DOHH2 (cell line): ENCODE results near the gene MPPED2.

Source experiments
- H3F3A ChIP-seq: fragments of 200-600 bp; sonication (generic), shearing (Covaris generic); 2 replicates; pipeline ENCODE4 v1.6.0; 2016; ENCODE audit warnings: antibody characterized with exemption, mild to moderate bottlenecking; ENCODE audit not compliant: control insufficient read depth, insufficient read depth
- H3K27ac ChIP-seq: fragments of 200-600 bp; sonication (generic); 2 replicates; pipeline ENCODE4 v1.5.1; 2014; ENCODE audit warnings: low read depth, mild to moderate bottlenecking, low read length, moderate library complexity
- H3K27me3 ChIP-seq: fragments of 200-600 bp; sonication (generic); 2 replicates; pipeline ENCODE4 v1.6.1; 2014; ENCODE audit warnings: mild to moderate bottlenecking, low read length, mixed read lengths; ENCODE audit not compliant: control insufficient read depth
- H3K36me3 ChIP-seq: fragments of 200-600 bp; sonication (generic); 2 replicates; pipeline ENCODE4 v1.6.1; 2014; ENCODE audit warnings: mild to moderate bottlenecking, low read length, moderate library complexity, mixed read lengths; ENCODE audit not compliant: control insufficient read depth
- H3K4me1 ChIP-seq: fragments of 200-600 bp; sonication (generic); 2 replicates; pipeline ENCODE4 v1.6.1; 2014; ENCODE audit warnings: mild to moderate bottlenecking, low read length, mixed read lengths; ENCODE audit not compliant: control insufficient read depth
- H3K4me2 ChIP-seq: fragments of 200-600 bp; sonication (generic); 2 replicates; pipeline ENCODE4 v1.6.0; 2014; ENCODE audit warnings: mild to moderate bottlenecking, low read length, moderate library complexity
- H3K4me3 ChIP-seq: fragments of 200-600 bp; sonication (generic); 2 replicates; pipeline ENCODE4 v1.5.1; 2014; ENCODE audit warnings: mild to moderate bottlenecking, low read length, mixed read lengths
- H3K79me2 ChIP-seq: fragments of 200-600 bp; sonication (generic); 2 replicates; pipeline ENCODE4 v1.6.1; 2014; ENCODE audit warnings: mild to moderate bottlenecking, low read length, mixed read lengths; ENCODE audit not compliant: control insufficient read depth
- H3K9me2 ChIP-seq: fragments of 200-600 bp; sonication (generic); replicated peaks from 2 replicates; pipeline ENCODE4 v1.6.1; 2014; ENCODE audit warnings: mild to moderate bottlenecking, low read length, mixed read lengths; ENCODE audit not compliant: control insufficient read depth
- H3K9me3 ChIP-seq: fragments of 200-600 bp; sonication (generic); 2 replicates; pipeline ENCODE4 v1.6.1; 2014; ENCODE audit warnings: antibody characterized with exemption, low read length, mixed read lengths; ENCODE audit not compliant: control insufficient read depth, insufficient read depth
- H4K20me1 ChIP-seq: fragments of 200-600 bp; sonication (generic); 2 replicates; pipeline ENCODE4 v1.6.0; 2014; ENCODE audit warnings: low read depth, mild to moderate bottlenecking, antibody characterized with exemption, low read length, moderate library complexity; ENCODE audit not compliant: control insufficient read depth, insufficient read depth
- EZH2phosphoT487 ChIP-seq: fragments of 200-600 bp; sonication (generic); IDR thresholded peaks from 2 replicates; pipeline ENCODE4 v1.6.1; 2017; ENCODE audit warnings: borderline replicate concordance, mild to moderate bottlenecking, antibody characterized with exemption, low read length, moderate library complexity, mixed read lengths
- TF ChIP-seq, protein P1 (sequence below): fragments of 200-600 bp; sonication (generic); IDR thresholded peaks from one replicate; pipeline ENCODE4 v1.5.1; 2014; ENCODE audit warnings: antibody characterized with exemption, mild to moderate bottlenecking, low read depth, low read length; ENCODE audit not compliant: poor library complexity, severe bottlenecking

MPPED2 gene

DNA sequence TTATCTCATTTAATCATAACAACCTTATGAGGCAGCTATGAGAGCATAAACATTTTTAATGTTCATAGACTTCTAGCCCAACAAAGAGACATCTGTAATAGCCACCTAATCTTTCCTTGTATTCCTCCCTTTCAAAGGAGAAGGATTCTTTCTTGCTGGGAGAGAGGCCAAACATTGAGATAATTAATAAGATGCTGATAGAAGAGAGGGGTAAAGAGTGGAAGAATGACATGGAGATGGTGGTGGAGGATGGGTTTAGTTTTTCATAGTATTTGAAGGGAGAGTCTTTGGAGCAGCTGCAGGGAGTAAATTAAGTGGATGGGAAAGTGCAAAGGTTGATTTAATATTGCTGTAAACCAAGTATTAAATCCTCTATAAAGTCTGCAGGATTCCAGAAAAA is 205.3 kb downstream of the MPPED2 start:
- Histone ChIP-seq H3K4me2 (no peak overlapping the region), H3K9me3 (no peaks in the 10 kb centered on the region), H3K4me1 (no peaks in the 10 kb centered on the region), H3K4me3 (no peak overlapping the region), H4K20me1 (no peaks in the 10 kb centered on the region), H3F3A (no peaks in the 10 kb centered on the region), H3K36me3 (no peaks in the 10 kb centered on the region), H3K9me2 (no peaks in the 10 kb centered on the region), H3K79me2 (no peaks in the 10 kb centered on the region), H3K27ac (no peak overlapping the region), H3K27me3 (no peaks in the 10 kb centered on the region)
- no peak for TF ChIP-seq EZH2phosphoT487
- TF ChIP-seq, protein P1, sequence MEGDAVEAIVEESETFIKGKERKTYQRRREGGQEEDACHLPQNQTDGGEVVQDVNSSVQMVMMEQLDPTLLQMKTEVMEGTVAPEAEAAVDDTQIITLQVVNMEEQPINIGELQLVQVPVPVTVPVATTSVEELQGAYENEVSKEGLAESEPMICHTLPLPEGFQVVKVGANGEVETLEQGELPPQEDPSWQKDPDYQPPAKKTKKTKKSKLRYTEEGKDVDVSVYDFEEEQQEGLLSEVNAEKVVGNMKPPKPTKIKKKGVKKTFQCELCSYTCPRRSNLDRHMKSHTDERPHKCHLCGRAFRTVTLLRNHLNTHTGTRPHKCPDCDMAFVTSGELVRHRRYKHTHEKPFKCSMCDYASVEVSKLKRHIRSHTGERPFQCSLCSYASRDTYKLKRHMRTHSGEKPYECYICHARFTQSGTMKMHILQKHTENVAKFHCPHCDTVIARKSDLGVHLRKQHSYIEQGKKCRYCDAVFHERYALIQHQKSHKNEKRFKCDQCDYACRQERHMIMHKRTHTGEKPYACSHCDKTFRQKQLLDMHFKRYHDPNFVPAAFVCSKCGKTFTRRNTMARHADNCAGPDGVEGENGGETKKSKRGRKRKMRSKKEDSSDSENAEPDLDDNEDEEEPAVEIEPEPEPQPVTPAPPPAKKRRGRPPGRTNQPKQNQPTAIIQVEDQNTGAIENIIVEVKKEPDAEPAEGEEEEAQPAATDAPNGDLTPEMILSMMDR, result no peak

DNA sequence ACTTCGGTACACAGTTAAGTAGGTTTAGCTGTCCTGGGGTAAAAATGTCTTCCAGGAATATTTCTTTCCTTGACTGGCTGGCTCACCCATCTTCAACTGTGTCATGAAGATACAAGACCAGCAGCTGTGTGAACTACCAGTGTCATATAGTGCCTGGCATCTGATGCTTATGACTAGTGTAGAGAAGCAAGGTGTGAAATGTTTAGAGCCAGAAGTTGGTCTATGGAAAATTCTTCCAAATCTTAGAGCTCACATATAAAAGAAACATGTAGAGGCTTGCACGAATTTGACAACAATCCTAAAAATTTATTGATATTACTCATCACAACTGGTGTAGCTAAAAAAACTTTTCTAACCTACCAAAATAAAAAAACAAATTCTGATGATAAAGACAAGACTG is 208.8 kb downstream of the MPPED2 start:
- Histone ChIP-seq H3K36me3 (no peaks in the 10 kb centered on the region), H3K27me3 (no peaks in the 10 kb centered on the region), H3K79me2 (no peaks in the 10 kb centered on the region), H3K4me2 (no peak overlapping the region), H3F3A (no peaks in the 10 kb centered on the region), H4K20me1 (no peaks in the 10 kb centered on the region), H3K4me3 (no peak overlapping the region), H3K4me1 (no peaks in the 10 kb centered on the region), H3K27ac (no peak overlapping the region), H3K9me2 (no peaks in the 10 kb centered on the region), H3K9me3 (no peaks in the 10 kb centered on the region)
- no peak for TF ChIP-seq EZH2phosphoT487
- TF ChIP-seq, protein P1, result no peak

DNA sequence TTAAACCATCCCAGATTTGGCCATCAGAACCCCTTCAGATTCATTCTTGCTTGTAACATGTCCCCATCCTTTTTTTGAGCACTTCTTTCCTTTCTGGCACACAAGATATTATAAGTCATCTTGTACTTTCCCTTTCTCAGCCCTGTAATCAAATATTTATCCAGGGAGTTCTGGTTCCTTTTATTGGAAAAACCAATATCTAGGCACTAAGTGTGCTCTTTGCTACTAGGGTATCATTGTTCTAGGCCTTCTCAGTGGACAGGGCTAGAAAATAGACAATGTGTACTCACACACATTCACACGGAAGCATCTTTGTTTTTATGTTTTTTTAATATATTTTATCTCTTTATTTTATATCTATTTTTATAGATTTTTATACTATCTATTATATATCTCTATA is 216.0 kb downstream of the MPPED2 start:
- Histone ChIP-seq H3K27me3 (no peaks in the 10 kb centered on the region), H3K4me2 (no peak overlapping the region), H3K9me3 (no peaks in the 10 kb centered on the region), H3K36me3 (no peaks in the 10 kb centered on the region), H4K20me1 (no peaks in the 10 kb centered on the region), H3K79me2 (no peaks in the 10 kb centered on the region), H3K4me1 (no peaks in the 10 kb centered on the region), H3K9me2 (no peaks in the 10 kb centered on the region), H3K4me3 (no peak overlapping the region), H3F3A (no peaks in the 10 kb centered on the region), H3K27ac (no peak overlapping the region)
- TF ChIP-seq, protein P1, result no peak
- TF ChIP-seq EZH2phosphoT487, result no peak

DNA sequence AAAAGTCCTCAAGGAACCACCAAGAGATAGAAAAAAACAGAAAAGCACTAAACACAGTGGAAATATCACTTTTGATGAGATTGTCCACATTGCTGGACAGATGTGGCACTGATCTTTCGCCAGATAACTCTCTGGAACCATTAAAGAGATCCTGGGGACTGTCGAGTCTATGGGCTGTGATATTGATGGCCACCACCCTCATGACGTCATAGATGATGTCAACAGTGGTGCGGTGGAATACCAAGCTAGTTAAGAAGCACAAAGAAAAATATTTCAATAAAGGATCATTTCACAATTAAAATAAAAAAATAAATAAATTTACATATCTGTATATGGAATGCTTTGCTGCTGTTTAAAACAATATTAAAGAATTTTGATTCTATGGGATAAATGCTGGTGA is 217.8 kb downstream of the MPPED2 start:
- no peak overlapping the region for H3K27ac ChIP-seq
- H3K4me2 ChIP-seq, result no peak overlapping the region
- no peaks in the 10 kb centered on the region for H3K27me3 ChIP-seq
- H4K20me1 ChIP-seq, result no peaks in the 10 kb centered on the region
- no peaks in the 10 kb centered on the region for H3F3A ChIP-seq
- no peaks in the 10 kb centered on the region for H3K36me3 ChIP-seq
- no peak for TF ChIP-seq EZH2phosphoT487
- TF ChIP-seq, protein P1, result no peak
- H3K4me1 ChIP-seq, result no peaks in the 10 kb centered on the region
- no peaks in the 10 kb centered on the region for H3K9me2 ChIP-seq
- no peak overlapping the region for H3K4me3 ChIP-seq
- H3K79me2 ChIP-seq, result no peaks in the 10 kb centered on the region
- no peaks in the 10 kb centered on the region for H3K9me3 ChIP-seq
